Tibial nerve (tissue), 3 donors: Measurements from ENCODE around the gene AIG1.

ENCODE experiments used
- POLR2A ChIP-seq, 2 donors: fragments of 450-650 bp; IDR thresholded peaks; one replicate each; pipeline ENCODE4 v1.6.1; 2017; ENCODE audit warnings: antibody characterized with exemption in 2 of 2, mild to moderate bottlenecking in 2 of 2, moderate library complexity in 2 of 2
- TF ChIP-seq, protein P1 (sequence below), 5 experiments: fragments of 200-600 bp in 3 of 5; fragments of 450-650 bp in 2 of 5; sonication (generic) in 3 of 5; IDR thresholded peaks; one replicate each; pipeline ENCODE4 v1.5.1; 2016 to 2019; ENCODE audit warnings: antibody characterized with exemption in 5 of 5, mild to moderate bottlenecking in 3 of 5, moderate library complexity in 2 of 5

DNA sequence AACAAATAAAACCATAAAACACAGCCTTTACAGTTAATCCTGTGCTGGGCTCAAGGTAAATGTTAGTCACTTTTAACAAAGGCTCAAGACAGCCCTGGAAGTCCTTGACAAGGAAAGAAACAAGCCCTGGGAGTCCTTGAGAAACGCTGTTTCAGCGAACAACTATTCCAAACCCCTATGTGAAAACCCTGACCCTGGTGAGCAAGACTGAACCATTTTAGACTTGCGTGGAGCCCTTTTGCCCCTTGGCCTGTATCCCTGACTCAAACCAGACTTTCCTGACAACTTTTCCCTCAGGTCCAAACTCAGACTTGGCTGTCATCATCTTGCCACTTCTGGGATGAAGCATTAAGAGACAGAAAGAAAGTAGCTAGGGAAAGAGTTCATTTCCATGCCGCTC is 180.4 kb downstream of the AIG1 start:
- TF ChIP-seq, protein P1, sequence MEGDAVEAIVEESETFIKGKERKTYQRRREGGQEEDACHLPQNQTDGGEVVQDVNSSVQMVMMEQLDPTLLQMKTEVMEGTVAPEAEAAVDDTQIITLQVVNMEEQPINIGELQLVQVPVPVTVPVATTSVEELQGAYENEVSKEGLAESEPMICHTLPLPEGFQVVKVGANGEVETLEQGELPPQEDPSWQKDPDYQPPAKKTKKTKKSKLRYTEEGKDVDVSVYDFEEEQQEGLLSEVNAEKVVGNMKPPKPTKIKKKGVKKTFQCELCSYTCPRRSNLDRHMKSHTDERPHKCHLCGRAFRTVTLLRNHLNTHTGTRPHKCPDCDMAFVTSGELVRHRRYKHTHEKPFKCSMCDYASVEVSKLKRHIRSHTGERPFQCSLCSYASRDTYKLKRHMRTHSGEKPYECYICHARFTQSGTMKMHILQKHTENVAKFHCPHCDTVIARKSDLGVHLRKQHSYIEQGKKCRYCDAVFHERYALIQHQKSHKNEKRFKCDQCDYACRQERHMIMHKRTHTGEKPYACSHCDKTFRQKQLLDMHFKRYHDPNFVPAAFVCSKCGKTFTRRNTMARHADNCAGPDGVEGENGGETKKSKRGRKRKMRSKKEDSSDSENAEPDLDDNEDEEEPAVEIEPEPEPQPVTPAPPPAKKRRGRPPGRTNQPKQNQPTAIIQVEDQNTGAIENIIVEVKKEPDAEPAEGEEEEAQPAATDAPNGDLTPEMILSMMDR (IDR thresholded peaks at IDR 0.05) = no peak
- no peak for TF ChIP-seq POLR2A (IDR thresholded peaks at IDR 0.05)
